GM12878 (cell line): Measurements from ENCODE around the gene UMPS. TPM values are rescaled to one million over a fixed set of nuclear protein-coding genes. Genes with fewer than 3 reads are reported as not detected.

Experiments used
- ATAC-seq: fragments of 200-7000 bp; cut with Tn5 transposase; 3 replicates; pipeline ENCODE4 v1.9.1; 2020; ENCODE audit warnings: mild to moderate bottlenecking, moderate library complexity
- BruUV-seq: library from RNA; stranded (reverse); fragments of 400-500 nt; replicated peaks from 2 replicates; lab custom pipeline; 2021; lab: Mats Ljungman, UMichigan
- CTCF ChIA-PET: fragments of 300-600 bp; sonication (Branson Sonifier 250); formaldehyde crosslinking; extraction: SDS; loops from one replicate; lab custom pipeline; 2021; ENCODE audit warnings: inconsistent platforms; lab: Yijun Ruan, JAX
- POLR2A ChIA-PET: fragments of 350-600 bp; formaldehyde crosslinking; extraction: SDS; loops from one replicate; lab custom pipeline; 2021; ENCODE audit warnings: inconsistent platforms; lab: Charles Lee
- RAD21 ChIA-PET: fragments of 300-600 bp; sonication (Branson Sonifier 250); formaldehyde crosslinking; loops from one replicate; lab custom pipeline; 2023; ENCODE audit warnings: antibody characterized with exemption; ENCODE audit not compliant: unreplicated experiment; lab: Charles Lee
- SMC1A ChIA-PET: fragments of 300-600 bp; sonication (Branson Sonifier 250); formaldehyde crosslinking; loops from one replicate; lab custom pipeline; 2023; ENCODE audit not compliant: unreplicated experiment, uncharacterized antibody; lab: Charles Lee
- DNase-seq: peaks from one replicate; pipeline ENCODE4 v3.0.0-alpha.2; 2011; ENCODE audit warnings: low read depth, low spot score
- FAIRE-seq: peaks from 3 replicates; lab custom pipeline; 2011; peaks lifted over from hg19 to GRCh38; lab: Jason Lieb, UNC
- H2AFZ ChIP-seq: 2 replicates; pipeline ENCODE4 v1.6.0; 2011; ENCODE audit warnings: low read depth, low read length, control low read depth; ENCODE audit not compliant: control insufficient read depth
- H3K27ac ChIP-seq: 2 replicates; pipeline ENCODE4 v1.5.1; 2011; ENCODE audit warnings: control low read depth; ENCODE audit not compliant: control insufficient read depth, insufficient read depth
- H3K27me3 ChIP-seq, 2 experiments: replicated peaks in 1 of 2; 2 replicates each; pipeline versions ENCODE4 v1.6.0 to v1.6.1; 2011; ENCODE audit warnings: low read length in 1 of 2; ENCODE audit not compliant: control insufficient read depth in 2 of 2, insufficient read depth in 2 of 2
- H3K36me3 ChIP-seq, 2 experiments: 2 replicates each; pipeline ENCODE4 v1.5.1; 2011; ENCODE audit warnings: low read length in 1 of 2; ENCODE audit not compliant: control insufficient read depth in 2 of 2, insufficient read depth in 2 of 2
- H3K4me1 ChIP-seq: 2 replicates; pipeline ENCODE4 v1.6.1; 2011; ENCODE audit warnings: mild to moderate bottlenecking, low read length, moderate library complexity, mixed read lengths; ENCODE audit not compliant: control insufficient read depth, insufficient read depth
- H3K4me2 ChIP-seq: 2 replicates; pipeline ENCODE4 v1.6.0; 2011; ENCODE audit warnings: control low read depth; ENCODE audit not compliant: control insufficient read depth, insufficient read depth
- H3K4me3 ChIP-seq: fragments of 200-600 bp; sonication (generic); 2 replicates; pipeline ENCODE4 v1.5.1; 2016
- H3K79me2 ChIP-seq: 2 replicates; pipeline ENCODE4 v1.6.0; 2011; ENCODE audit warnings: low read length; ENCODE audit not compliant: control insufficient read depth, insufficient read depth
- H3K9ac ChIP-seq: 2 replicates; pipeline ENCODE4 v1.8.0; 2011; ENCODE audit warnings: low read length, control low read depth, mixed read lengths; ENCODE audit not compliant: control insufficient read depth, insufficient read depth
- H3K9me3 ChIP-seq: replicated peaks from 3 replicates; pipeline ENCODE4 v1.5.1; 2011; ENCODE audit warnings: mild to moderate bottlenecking, low read length; ENCODE audit not compliant: control insufficient read depth, insufficient read depth
- H4K20me1 ChIP-seq: 2 replicates; pipeline ENCODE4 v1.6.0; 2011; ENCODE audit not compliant: control insufficient read depth, insufficient read depth
- ATF2 ChIP-seq: IDR thresholded peaks from 2 replicates; pipeline ENCODE4 v1.6.1; 2012; ENCODE audit warnings: low read length, inconsistent platforms
- ATF7 ChIP-seq: fragments of 450-650 bp; IDR thresholded peaks from 2 replicates; pipeline ENCODE4 v1.6.1; 2016; ENCODE audit warnings: low read depth, mild to moderate bottlenecking
- CBX3 ChIP-seq: fragments of 200-600 bp; sonication (generic); IDR thresholded peaks from 2 replicates; pipeline ENCODE4 v1.6.1; 2016; ENCODE audit warnings: low read depth, borderline replicate concordance
- CHD1 ChIP-seq: IDR thresholded peaks from 2 replicates; pipeline ENCODE4 v1.6.1; 2012; ENCODE audit warnings: low read depth, low read length, improper control_type of control experiment
- JUND ChIP-seq: IDR thresholded peaks from 2 replicates; pipeline ENCODE4 v1.6.1; 2012; ENCODE audit warnings: low read depth, mild to moderate bottlenecking, low read length, improper control_type of control experiment, moderate library complexity
- MXI1 ChIP-seq: fragments of 150-350 bp; IDR thresholded peaks from 2 replicates; pipeline ENCODE4 v1.6.1; 2011; ENCODE audit warnings: low read depth, mild to moderate bottlenecking, inconsistent platforms, low read length, improper control_type of control experiment
- NFXL1 ChIP-seq: fragments of 450-650 bp; IDR thresholded peaks from 2 replicates; pipeline ENCODE4 v1.6.1; 2017; ENCODE audit warnings: antibody characterized with exemption, mild to moderate bottlenecking, borderline replicate concordance
- NR2F1 ChIP-seq: fragments of 450-650 bp; conservative IDR thresholded peaks from 2 replicates; pipeline ENCODE4 v1.6.1; 2017; ENCODE audit warnings: mild to moderate bottlenecking
- SKIL ChIP-seq: fragments of 450-650 bp; IDR thresholded peaks from 2 replicates; pipeline ENCODE4 v1.6.1; 2017; ENCODE audit warnings: mild to moderate bottlenecking, low read depth, inconsistent platforms; ENCODE audit not compliant: poor library complexity, severe bottlenecking
- SMC3 ChIP-seq: IDR thresholded peaks from 2 replicates; pipeline ENCODE4 v1.6.1; 2011; ENCODE audit warnings: low read length, improper control_type of control experiment, borderline replicate concordance
- ZNF274 ChIP-seq: IDR thresholded peaks from one replicate; pipeline ENCODE4 v1.8.0; 2011; ENCODE audit not compliant: insufficient read length, insufficient read depth
- WGBS: methylation state at CpG from one replicate; pipeline ENCODE4 v1.1.6; 2016; ENCODE audit warnings: low lambda C conversion rate; ENCODE audit not compliant: insufficient replicate concordance, insufficient coverage; ENCODE audit errors: missing lambda C conversion rate; 5-methylcytosine and 5-hydroxymethylcytosine counted together
- in situ Hi-C: fragments of 300-500 bp; cut with MboI; formaldehyde crosslinking; loops from 9 replicates; pipeline ENCODE4 v1.14.3; 2018; ENCODE audit warnings: mixed read lengths
- intact Hi-C: fragments of 100-400 bp; cut with micrococcal nuclease; formaldehyde crosslinking; loops from one replicate; pipeline ENCODE4 v1.14.2; 2022; ENCODE audit not compliant: unreplicated experiment
- polyA plus RNA-seq, 11 experiments: library from polyadenylated mRNA; depleted of rRNA in 4 of 11; unstranded in 6 of 11; stranded (reverse) in 5 of 11; fragments of >200 nt; fragmentation: Nextera tagmentation in 4 of 11; fragmentation: Illumina TruSeq in 1 of 11; extraction: Ambion mirVana in 4 of 11; extraction: Trizol in 1 of 11; gene quantifications; 1 replicate in 1 of 11; 2 replicates in 10 of 11; pipeline versions ENCODE4 v1.2.1 to v1.2.3, GENCODE V29; 2011 to 2016; ENCODE audit warnings: inconsistent platforms in 2 of 11, missing spikeins in 2 of 11, low read depth in 1 of 11
- total RNA-seq, 4 experiments: library from RNA; depleted of rRNA in 3 of 4; stranded (reverse); fragments of >200 nt in 3 of 4; fragmentation: Illumina TruSeq in 1 of 4; extraction: Trizol in 1 of 4; gene quantifications; 2 replicates each; pipeline versions ENCODE4 v1.2.1 to v1.2.3, GENCODE V29; 2013 to 2021

Gene UMPS
- total and polyA plus RNA-seq, 10 of the 15 experiments (the other 5 are each of a cell fraction or from before 2014, with no cell fraction given), result 30.6 to 82.8 (median 49.5) TPM

GRCh38 chr3:124796477-124796876 lies 66.2 kb downstream of the UMPS start:
- H3K9ac ChIP-seq, result no peak overlapping the region
- no peak for FAIRE-seq
- SMC1A ChIA-PET, result interaction anchor here (3.1 kb wide), 1 partner anchor 10 kb away, joined by 14 read pairs; no protein-coding TSS in a partner anchor
- in situ Hi-C loops, result no loop called here
- TF ChIP-seq CBX3 (no peak), ATF2 (no peak)
- TF ChIP-seq, all 136 proteins: peak for 0
- ChIA-PET POLR2A (no interaction called here), RAD21 (no interaction called here), CTCF (interaction anchor here (2.8 kb wide), 1 partner anchor 10 kb away, joined by 19 read pairs; no protein-coding TSS in a partner anchor)
- ATAC-seq (no peak), DNase-seq (no peak)
- 76% methylated on average over 19 of the region's 19 CpGs for WGBS
- Histone ChIP-seq H3K36me3 (no peaks in the 10 kb centered on the region), H2AFZ (no peak overlapping the region), H3K27me3 (peaks cover 0 to 4% of the 10 kb centered on the region in 2 experiments; a peak in 1 of 4 replicates), H3K27ac (no peak overlapping the region), H3K4me2 (no peak overlapping the region), H3K79me2 (no peaks in the 10 kb centered on the region), H3K4me1 (no peaks in the 10 kb centered on the region), H3K9me3 (no peaks in the 10 kb centered on the region), H4K20me1 (no peaks in the 10 kb centered on the region), H3K4me3 (no peak overlapping the region)
- no TSS peak for BruUV-seq
- intact Hi-C loops, result no loop called here

- POLR2A ChIA-PET, result interaction anchor here (1.0 kb wide), 1 partner anchor 28 kb away, joined by 3 read pairs; no protein-coding TSS in a partner anchor
Measured at GRCh38 chr3:124797426-124797945, 67.2 kb downstream of the UMPS start.

More at GRCh38 chr3:124797426-124797945, 67.2 kb downstream of the UMPS start:
- intact Hi-C loops, result no loop called here
- CTCF ChIA-PET, result interaction anchor here (2.8 kb wide), 1 partner anchor 11 kb away, joined by 19 read pairs; no protein-coding TSS in a partner anchor
- Histone ChIP-seq H3K9me3 (no peaks in the 10 kb centered on the region), H3K27me3 (peaks cover 0 to 4% of the 10 kb centered on the region in 2 experiments; a peak in 1 of 4 replicates), H3K27ac (no peak overlapping the region), H3K4me1 (no peaks in the 10 kb centered on the region), H3K79me2 (no peaks in the 10 kb centered on the region), H3K4me2 (no peak overlapping the region), H4K20me1 (no peaks in the 10 kb centered on the region), H3K4me3 (no peak overlapping the region), H3K36me3 (no peaks in the 10 kb centered on the region), H3K9ac (no peak overlapping the region), H2AFZ (no peak overlapping the region)
- FAIRE-seq (no peak), DNase-seq (no peak), ATAC-seq (no peak)
- in situ Hi-C loops, result no loop called here
- WGBS, result 75% methylated on average over 4 of the region's 4 CpGs
- TF ChIP-seq ATF7 (no peak), NR2F1 (no peak), JUND (no peak), SMC3 (no peak), ZNF274 (no peak), CHD1 (no peak), MXI1 (no peak), NFXL1 (no peak), SKIL (no peak)
- SMC1A ChIA-PET, result interaction anchor here (0.6 to 3.1 kb wide), 2 partner anchors 11 to 15 kb away, joined by 3 to 14 read pairs; no protein-coding TSS in a partner anchor
- RAD21 ChIA-PET, result interaction anchor here (0.7 kb wide), 2 partner anchors 37 to 104 kb away, joined by 3 read pairs; no protein-coding TSS in a partner anchor
- no TSS peak for BruUV-seq
